A673 (cell line): ENCODE measurements around the gene FOLH1.

Experiments
- EZH2 ChIP-seq: fragments of 200-600 bp; sonication (generic); IDR thresholded peaks from 2 replicates; pipeline ENCODE4 v1.6.1; 2017; ENCODE audit warnings: borderline replicate concordance, low read depth, mild to moderate bottlenecking, mixed read lengths, antibody characterized with exemption, low read length; ENCODE audit not compliant: poor library complexity, severe bottlenecking
- TF ChIP-seq, protein P1 (sequence below): fragments of 300-800, 200-600 bp; sonication (generic); conservative IDR thresholded peaks from 2 replicates; pipeline ENCODE4 v1.5.1; 2017; ENCODE audit warnings: low read depth, mild to moderate bottlenecking, antibody characterized with exemption, low read length, moderate library complexity, mixed read lengths

DNA sequence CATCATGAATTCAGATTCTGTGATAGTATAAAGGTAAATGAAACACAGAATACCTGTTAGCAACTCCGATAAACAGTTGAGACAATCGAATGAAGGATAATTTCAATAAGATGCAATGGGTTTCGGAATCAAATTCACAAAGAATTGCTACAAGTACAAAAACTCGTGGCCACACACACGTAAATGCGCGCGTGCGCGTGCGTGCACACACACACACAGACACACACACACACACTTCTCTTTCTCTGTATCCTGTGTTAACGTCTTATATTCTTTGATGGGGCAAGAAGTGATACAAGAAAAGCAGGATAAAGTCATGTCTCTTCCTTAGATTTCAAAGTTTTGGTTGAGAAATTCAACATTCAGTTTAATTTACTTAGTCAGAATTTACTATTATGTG, 57.2 kb downstream of the FOLH1 start:
- TF ChIP-seq, protein P1, sequence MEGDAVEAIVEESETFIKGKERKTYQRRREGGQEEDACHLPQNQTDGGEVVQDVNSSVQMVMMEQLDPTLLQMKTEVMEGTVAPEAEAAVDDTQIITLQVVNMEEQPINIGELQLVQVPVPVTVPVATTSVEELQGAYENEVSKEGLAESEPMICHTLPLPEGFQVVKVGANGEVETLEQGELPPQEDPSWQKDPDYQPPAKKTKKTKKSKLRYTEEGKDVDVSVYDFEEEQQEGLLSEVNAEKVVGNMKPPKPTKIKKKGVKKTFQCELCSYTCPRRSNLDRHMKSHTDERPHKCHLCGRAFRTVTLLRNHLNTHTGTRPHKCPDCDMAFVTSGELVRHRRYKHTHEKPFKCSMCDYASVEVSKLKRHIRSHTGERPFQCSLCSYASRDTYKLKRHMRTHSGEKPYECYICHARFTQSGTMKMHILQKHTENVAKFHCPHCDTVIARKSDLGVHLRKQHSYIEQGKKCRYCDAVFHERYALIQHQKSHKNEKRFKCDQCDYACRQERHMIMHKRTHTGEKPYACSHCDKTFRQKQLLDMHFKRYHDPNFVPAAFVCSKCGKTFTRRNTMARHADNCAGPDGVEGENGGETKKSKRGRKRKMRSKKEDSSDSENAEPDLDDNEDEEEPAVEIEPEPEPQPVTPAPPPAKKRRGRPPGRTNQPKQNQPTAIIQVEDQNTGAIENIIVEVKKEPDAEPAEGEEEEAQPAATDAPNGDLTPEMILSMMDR = no peak
- TF ChIP-seq EZH2 = no peak
